ENCODE results near the gene TBCD.

TBCD gene

GRCh38 chr17:82791532-82791931 is 39.7 kb downstream of the TBCD start:
- DNase-seq = no peak

- no peak for DNase-seq
Measured at GRCh38 chr17:82793974-82794630, 42.2 kb downstream of the TBCD start.

DNA sequence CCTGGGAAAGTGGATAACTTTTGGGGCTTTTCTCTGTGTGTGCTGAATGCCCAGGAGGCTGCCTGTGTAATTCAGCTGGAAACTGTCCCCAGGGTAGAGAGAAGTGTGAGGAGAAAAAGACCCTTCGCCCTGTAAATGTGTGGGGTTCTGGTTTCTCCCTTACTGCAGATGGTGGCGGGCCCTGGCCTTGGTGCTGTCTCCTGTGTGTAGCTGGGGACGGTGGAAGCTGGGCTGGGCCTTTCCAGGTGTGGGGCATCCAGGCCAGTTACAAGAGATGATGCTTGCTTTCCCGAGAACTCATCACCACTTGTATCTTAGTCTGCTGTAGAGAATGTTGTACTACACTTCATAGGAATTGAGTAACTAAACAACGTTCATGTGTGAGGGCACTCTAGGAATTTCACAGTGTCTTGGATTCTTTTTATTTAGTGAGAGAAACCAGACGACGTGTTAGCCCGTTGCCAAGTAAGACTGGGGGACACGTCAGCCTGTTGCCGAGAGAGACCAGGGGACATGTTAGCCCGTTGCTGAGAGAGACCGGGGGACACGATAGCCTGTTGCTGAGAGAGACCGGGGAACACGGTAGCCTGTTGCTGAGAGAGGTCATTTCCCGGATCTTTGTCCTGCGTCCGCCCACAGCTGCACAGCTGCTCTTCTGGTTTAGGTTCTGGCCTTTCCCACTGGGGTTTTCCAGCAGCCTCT is 43.1 kb downstream of the TBCD start:
- no peak for DNase-seq

- DNase-seq = no peak
Measured at GRCh38 chr17:82795615-82796014, 43.8 kb downstream of the TBCD start.

DNA sequence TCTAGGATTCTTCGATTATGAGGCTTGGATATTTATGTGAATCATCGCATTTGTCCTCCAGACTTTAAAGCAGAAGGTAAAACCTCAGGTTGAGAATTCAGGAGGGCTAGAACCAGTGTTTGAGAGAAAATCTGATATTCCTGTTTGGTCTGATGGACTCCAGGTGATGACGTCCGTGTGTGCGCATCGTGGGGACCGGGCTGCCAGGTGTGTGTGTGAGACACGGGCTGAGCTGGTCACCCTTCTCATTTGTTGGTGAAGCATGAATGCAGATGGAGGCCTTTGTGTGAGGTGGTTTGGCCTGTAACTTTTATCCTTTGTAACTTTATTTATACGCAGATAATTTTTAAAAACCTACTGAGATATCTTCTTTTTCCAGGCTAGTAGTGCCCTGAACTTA is 45.2 kb downstream of the TBCD start:
- no peak for DNase-seq

GRCh38 chr17:82798752-82799151 is 46.9 kb downstream of the TBCD start:
- no peak for DNase-seq

GRCh38 chr17:82799591-82799990 is 47.7 kb downstream of the TBCD start:
- DNase-seq = no peak

DNA sequence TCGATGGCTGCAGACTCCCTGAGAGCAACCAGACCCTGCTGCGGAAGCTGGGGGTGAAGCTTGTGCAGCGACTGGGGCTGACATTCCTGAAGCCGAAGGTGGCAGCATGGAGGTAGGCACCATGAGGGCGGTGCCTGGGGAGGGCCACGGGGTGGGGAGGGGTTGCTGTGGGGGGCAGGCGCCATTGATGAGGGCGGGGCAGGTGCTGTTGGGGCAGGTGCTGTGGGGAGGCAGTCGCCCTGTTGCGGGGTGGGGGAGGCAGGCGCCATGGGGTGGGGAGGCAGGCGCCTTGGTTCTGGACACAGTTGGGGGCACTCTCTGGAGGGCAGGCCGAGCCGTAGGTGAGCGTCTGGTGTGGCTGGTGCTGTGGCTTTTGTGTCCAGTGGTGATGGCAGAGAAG is 49.0 kb downstream of the TBCD start:
- DNase-seq = no peak

DNA sequence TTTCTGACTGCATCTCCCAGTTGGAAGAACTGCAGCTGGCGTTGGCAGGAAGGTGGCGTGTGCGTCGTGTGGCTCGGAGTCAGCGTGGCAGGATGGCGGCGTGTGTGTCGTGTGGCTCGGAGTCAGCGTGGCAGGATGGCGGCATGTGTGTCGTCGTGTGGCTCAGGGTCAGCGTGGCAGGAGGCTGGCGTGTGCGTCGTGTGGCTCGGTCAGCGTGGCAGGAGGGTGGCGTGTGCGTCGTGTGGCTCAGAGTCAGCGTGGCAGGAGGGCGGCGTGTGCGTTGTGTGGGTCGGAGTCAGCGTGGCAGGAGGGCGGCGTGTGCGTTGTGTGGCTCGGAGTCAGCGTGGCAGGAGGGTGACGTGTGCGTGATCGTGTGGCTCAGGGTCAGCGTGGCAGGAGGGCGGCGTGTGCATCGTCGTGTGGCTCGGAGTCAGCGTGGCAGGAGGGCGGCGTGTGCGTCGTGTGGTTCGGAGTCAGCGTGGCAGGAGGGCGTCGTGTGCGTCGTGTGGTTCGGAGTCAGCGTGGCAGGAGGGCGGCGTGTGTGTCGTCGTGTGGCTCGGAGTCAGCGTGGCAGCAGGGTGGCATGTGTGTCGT is 49.6 kb downstream of the TBCD start:
- no peak for DNase-seq

- no peak for DNase-seq
Measured at GRCh38 chr17:82802075-82802780, 50.4 kb downstream of the TBCD start.

DNA sequence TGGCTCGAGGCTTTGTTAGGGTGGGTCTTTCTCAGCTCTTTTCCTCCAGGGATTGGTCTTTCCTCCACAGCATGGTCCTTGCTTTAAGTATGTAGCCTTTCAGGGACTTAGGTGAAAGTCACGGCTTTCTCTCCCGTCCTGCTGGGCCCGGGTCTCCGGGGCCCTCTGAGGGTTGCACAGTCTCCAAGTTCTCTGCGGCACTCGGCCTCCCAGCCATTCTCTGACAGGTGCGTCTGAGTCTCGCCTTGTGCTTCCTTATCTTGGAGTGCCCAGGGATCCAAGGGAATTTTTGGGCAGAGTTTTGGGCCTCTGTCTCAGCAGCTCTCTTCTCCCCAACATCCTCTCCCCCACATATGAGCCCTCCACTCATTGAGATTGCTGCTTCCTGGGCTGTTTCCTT is 51.3 kb downstream of the TBCD start:
- DNase-seq = no peak

GRCh38 chr17:82803606-82804005 is 51.7 kb downstream of the TBCD start:
- DNase-seq = no peak

DNA sequence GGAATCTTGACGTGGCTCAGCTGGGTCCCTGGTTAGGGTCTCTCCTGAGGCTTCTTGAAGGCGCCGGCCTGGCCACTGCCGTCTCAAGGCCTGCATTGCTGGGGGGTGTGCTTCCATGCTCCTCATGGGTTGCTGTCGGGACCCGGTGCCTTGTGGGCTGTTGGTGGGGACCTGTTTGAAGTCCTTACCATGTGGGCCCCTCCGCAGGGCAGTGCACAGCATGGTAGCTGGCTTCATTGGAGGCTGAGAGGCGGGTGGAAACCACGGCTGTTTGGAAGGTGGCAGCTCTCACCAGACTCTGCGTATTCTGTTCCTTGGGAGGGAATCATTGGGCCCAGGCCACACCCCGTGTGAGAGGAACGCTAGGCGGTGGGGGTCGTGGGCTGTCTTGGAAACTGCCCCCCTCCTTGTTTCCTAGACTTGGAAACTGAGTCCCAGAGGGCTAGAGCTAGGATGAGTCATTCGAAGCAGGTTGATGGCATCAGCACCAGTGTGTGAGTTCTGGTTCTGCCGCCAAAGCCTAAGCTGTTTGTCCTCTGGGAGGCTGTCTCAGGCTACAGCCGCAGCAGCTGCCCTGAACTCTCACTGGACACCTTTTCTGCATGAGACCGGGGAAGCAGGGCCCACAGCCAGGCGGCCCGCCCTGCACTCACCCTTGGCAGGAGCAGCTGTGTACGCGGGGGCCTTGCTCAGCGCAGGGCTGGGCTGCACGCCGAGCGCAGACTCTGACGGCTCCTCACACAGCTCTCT is 52.8 kb downstream of the TBCD start:
- DNase-seq = no peak

DNA sequence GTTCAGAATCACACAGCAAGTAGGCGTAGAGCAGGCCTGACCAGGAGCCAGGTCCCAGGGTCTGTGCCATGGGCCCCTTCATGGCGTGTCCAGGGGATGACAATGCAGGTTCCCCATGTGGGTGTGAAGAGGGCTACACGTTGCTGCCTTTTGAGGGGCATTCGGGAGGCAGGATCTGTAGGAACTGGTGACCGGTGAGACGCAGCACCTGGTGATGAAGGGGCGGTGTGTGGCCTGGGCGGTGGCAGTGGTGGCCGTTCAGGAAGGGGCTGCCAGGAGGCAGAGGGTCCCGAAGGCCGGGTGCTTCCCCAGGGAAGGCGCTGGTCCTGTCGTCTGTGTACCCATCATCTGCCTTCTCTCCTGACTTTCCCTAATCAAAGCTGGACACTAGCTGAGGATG is 53.4 kb downstream of the TBCD start:
- DNase-seq = no peak

DNA sequence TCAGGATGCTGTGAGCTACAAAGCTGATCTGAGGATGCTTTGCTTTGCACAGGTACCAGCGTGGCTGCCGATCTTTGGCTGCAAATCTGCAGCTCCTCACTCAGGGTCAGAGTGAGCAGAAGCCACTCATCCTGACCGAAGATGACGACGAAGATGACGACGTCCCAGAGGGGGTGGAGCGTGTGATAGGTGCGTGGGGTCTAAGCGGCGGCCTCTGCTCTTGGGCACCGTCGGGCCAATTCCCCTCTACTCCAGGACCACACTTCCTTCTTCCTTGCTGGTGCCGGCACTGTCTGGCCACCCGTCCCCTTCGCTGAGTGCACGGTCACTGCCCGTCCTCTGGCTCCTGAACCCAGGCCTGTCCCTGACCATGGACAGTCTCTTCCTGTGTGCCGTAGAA is 54.0 kb downstream of the TBCD start:
- no peak for DNase-seq

DNA sequence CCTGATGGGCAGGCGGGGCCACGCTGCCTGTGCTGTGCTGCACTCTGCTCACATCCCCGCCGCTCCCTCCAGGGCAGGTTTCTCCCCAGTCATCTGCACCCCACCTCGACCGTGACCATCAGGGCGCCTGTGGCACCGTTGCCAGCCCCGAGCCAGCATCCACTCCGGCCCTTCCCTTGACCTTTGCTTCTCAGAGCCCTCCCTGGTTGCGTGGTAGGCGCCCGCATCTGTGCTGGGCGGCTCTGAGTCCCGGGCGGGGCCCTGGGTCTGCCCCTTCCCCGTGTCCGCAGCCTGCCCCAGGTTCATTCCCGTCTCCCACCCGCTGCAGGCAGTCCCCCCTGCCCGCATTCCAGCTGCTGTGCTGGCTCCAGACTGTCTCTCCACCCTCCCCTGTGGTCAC is 54.8 kb downstream of the TBCD start:
- no peak for DNase-seq

DNA sequence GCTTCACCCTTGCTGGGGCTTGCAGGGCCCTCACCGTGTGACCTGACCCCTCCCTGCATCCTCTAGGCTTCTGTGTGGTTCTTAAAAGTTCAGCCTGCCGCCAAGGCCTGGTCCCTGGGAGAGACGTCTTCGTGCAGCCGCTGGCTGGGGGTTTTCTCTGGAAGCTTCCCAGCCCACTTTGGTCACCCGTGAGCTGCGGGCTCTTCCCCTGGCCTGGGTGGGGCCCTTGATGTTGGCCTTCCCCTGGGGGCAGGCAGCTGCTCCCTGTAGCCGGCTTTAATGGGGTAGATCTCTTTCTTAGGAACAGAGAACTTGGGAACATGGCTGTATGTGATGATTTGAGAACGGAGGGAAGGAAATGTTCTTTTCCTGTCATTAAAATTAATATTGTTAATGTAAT is 55.2 kb downstream of the TBCD start:
- no peak for DNase-seq

GRCh38 chr17:82807562-82807961 is 55.7 kb downstream of the TBCD start:
- no peak for DNase-seq

DNA sequence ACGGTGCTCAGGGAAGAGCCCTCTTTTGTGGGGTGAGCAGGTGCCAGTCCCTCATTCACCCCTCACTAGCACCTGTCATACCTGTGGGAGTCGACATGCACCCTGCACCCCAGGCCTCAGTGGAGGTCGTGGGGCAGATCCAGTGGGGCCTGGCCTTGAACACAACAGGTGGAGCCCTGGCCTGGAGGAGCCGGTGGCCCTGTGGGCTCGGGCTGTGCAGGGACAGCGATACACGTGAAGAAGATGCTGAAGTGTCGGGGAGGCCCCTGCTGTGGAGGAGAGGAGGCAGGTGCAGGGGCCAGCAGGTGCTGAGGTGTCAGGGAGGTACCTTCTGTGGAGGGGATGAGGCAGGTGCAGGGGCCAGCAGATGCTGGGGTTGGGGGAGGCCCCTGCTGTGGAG is 56.1 kb downstream of the TBCD start:
- DNase-seq = no peak

- no peak for DNase-seq
Measured at GRCh38 chr17:82808921-82809905, 57.3 kb downstream of the TBCD start.

DNA sequence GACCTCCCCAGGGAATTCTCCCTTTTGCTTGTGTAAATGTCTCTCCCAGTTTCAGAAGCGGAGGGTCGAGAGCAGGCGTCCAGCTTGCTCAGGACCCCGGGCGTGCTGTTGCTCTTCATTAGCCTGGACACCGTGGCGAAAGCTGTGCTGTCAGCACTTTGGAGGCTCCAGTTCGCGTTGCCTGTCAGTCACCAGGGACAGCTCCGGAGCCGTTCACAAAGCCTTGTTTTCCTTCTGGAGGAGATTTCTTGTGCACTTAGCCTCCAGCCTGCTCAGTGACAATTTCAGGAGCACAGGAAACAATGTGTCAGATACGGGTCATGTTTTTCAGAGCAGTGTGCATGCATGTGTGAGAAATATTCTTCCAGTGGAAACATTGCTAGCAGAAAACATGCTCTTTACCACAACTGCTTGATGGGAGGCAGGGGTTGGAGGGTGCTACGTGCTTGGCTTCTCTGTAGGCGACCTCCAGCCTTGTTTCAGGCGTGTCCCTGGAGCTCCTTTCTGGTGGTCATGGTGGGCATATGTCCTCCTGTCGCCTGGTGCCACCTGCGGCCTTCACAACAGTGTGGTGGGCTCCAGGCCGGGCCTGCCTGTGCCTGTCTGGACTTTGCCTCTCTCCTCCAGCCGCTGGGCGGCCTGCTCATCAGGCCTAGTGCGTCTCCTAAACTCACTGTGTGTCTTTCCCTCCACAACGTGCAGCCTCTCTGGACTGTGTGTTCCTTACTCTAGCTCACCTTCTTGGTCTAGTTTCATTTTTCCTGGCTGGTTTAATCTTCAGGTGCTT is 59.0 kb downstream of the TBCD start:
- DNase-seq = no peak

All from stimulated activated CD4-positive, alpha-beta T cell treated with anti-CD3 and anti-CD28 coated beads, Interleukin-4, amount 100 ng/mL, for 4 hours (primary cell).